GM21576 (cell line): ENCODE results near the gene OPCML.

Experiments
- ATAC-seq: cut with Tn5 transposase; IDR thresholded peaks from one replicate; pipeline ENCODE4 v1.9.1; 2021; ENCODE audit warnings: mild to moderate bottlenecking, moderate library complexity; ENCODE audit not compliant: unreplicated experiment

Gene OPCML

GRCh38 chr11:132910011-132910760, 622.1 kb downstream of the OPCML start:
- no peak for ATAC-seq

- ATAC-seq, result no peak
Observed at GRCh38 chr11:132909021-132909606, 623.2 kb downstream of the OPCML start.

GRCh38 chr11:132908414-132908810, 623.9 kb downstream of the OPCML start:
- no peak for ATAC-seq

- no peak for ATAC-seq
Observed at GRCh38 chr11:132907651-132908413, 624.5 kb downstream of the OPCML start.

- ATAC-seq, result no peak
Observed at GRCh38 chr11:132904607-132905006, 627.7 kb downstream of the OPCML start.

- no peak for ATAC-seq
Observed at GRCh38 chr11:132904091-132904490, 628.2 kb downstream of the OPCML start.

GRCh38 chr11:132901638-132902471, 630.4 kb downstream of the OPCML start:
- no peak for ATAC-seq

- no peak for ATAC-seq
Observed at GRCh38 chr11:132898676-132899075, 633.6 kb downstream of the OPCML start.

- no peak for ATAC-seq
Observed at GRCh38 chr11:132898021-132898420, 634.3 kb downstream of the OPCML start.

- no peak for ATAC-seq
Observed at GRCh38 chr11:132895340-132895739, 637.0 kb downstream of the OPCML start.

- ATAC-seq, result no peak
Observed at GRCh38 chr11:132894606-132895005, 637.7 kb downstream of the OPCML start.

- ATAC-seq, result no peak
Observed at GRCh38 chr11:132892876-132893275, 639.4 kb downstream of the OPCML start.

- no peak for ATAC-seq
Observed at GRCh38 chr11:132888226-132888625, 644.1 kb downstream of the OPCML start.

GRCh38 chr11:132886335-132886734, 646.0 kb downstream of the OPCML start:
- no peak for ATAC-seq

GRCh38 chr11:132883241-132883640, 649.1 kb downstream of the OPCML start:
- ATAC-seq, result no peak

GRCh38 chr11:132881622-132882021, 650.7 kb downstream of the OPCML start:
- ATAC-seq, result no peak

- ATAC-seq, result no peak
Observed at GRCh38 chr11:132878111-132878510, 654.2 kb downstream of the OPCML start.

GRCh38 chr11:132876705-132877104, 655.6 kb downstream of the OPCML start:
- ATAC-seq, result no peak

GRCh38 chr11:132876239-132876638, 656.1 kb downstream of the OPCML start:
- no peak for ATAC-seq

- ATAC-seq, result no peak
Observed at GRCh38 chr11:132874638-132875037, 657.7 kb downstream of the OPCML start.

GRCh38 chr11:132873841-132874240, 658.5 kb downstream of the OPCML start:
- no peak for ATAC-seq
